NCI-H69 (cell line): ENCODE measurements around the gene FAM3D.
A peak's percentile ranks its signal among the peaks of the same experiment; 100 is the strongest.
"Not testable (repeated sequence)": the region's sequence is repeated elsewhere in the genome, so short reads cannot be mapped to it uniquely, and the experiment has no call there.

Source experiments
- DNase-seq: peaks from one replicate; lab custom pipeline; 2025; lab: John Stamatoyannopoulos, UW

The FAM3D gene

GRCh38 chr3:58683001-58683458 is 16.5 kb upstream of the FAM3D start:
- peak; percentile 34 for DNase-seq

GRCh38 chr3:58681863-58682262 is 15.3 kb upstream of the FAM3D start:
- no peak for DNase-seq

- DNase-seq, result no peak
Observed at GRCh38 chr3:58680879-58681525, 14.4 kb upstream of the FAM3D start.

GRCh38 chr3:58679974-58680666 is 13.5 kb upstream of the FAM3D start:
- DNase-seq, result no peak

GRCh38 chr3:58679446-58679845 is 12.9 kb upstream of the FAM3D start:
- DNase-seq, result no peak

GRCh38 chr3:58678177-58678970 is 11.8 kb upstream of the FAM3D start:
- not testable (repeated sequence) for DNase-seq

GRCh38 chr3:58672880-58673279 is 6.3 kb upstream of the FAM3D start:
- DNase-seq, result no peak

GRCh38 chr3:58672451-58672850 is 5.9 kb upstream of the FAM3D start:
- DNase-seq, result no peak

GRCh38 chr3:58670506-58671135 is 4.0 kb upstream of the FAM3D start:
- peak; percentile 58 for DNase-seq

GRCh38 chr3:58668247-58668646 is 1.7 kb upstream of the FAM3D start:
- DNase-seq, result no peak

- no peak for DNase-seq
Observed at GRCh38 chr3:58667704-58668103, 1.1 kb upstream of the FAM3D start.

- DNase-seq, result no peak
Observed at GRCh38 chr3:58667229-58667628, 655 bp upstream of the FAM3D start.

- no peak for DNase-seq
Observed at GRCh38 chr3:58665405-58665804, 1.2 kb downstream of the FAM3D start.

GRCh38 chr3:58664611-58665010 is 2.0 kb downstream of the FAM3D start:
- no peak for DNase-seq

- no peak for DNase-seq
Observed at GRCh38 chr3:58661836-58662420, 4.6 kb downstream of the FAM3D start.

- DNase-seq, result no peak
Observed at GRCh38 chr3:58660998-58661397, 5.6 kb downstream of the FAM3D start.

GRCh38 chr3:58659051-58659675 is 7.4 kb downstream of the FAM3D start:
- peak; percentile 21 for DNase-seq

GRCh38 chr3:58658508-58658907 is 8.1 kb downstream of the FAM3D start:
- no peak for DNase-seq

GRCh38 chr3:58657571-58658141 is 8.9 kb downstream of the FAM3D start:
- DNase-seq, result no peak

- no peak for DNase-seq
Observed at GRCh38 chr3:58657036-58657520, 9.5 kb downstream of the FAM3D start.

- no peak for DNase-seq
Observed at GRCh38 chr3:58656631-58657030, 9.9 kb downstream of the FAM3D start.
